K562 (cell line): ENCODE measurements around the gene FBRS. TPM values are rescaled to one million over a fixed set of nuclear protein-coding genes. Genes with fewer than 3 reads are reported as not detected.
A peak's percentile ranks its signal among the peaks of the same experiment; 100 is the strongest.

Experiments
- ATAC-seq: fragments of 200-7000 bp; cut with Tn5 transposase; 3 replicates; pipeline ENCODE4 v1.9.1; 2020; ENCODE audit warnings: moderate library complexity
- Bru-seq: library from RNA; stranded (reverse); fragments of 400-500 nt; gene quantifications from one replicate; lab custom pipeline; 2021; lab: Mats Ljungman, UMichigan
- BruChase-seq, 2 experiments: library from RNA; stranded (reverse); fragments of 400-500 nt; gene quantifications; one replicate each; lab custom pipeline; 2021; lab: Mats Ljungman, UMichigan
- BruUV-seq: library from RNA; stranded (reverse); fragments of 400-500 nt; replicated peaks from 2 replicates; lab custom pipeline; 2021; lab: Mats Ljungman, UMichigan
- CTCF ChIA-PET: fragments of 300-600 bp; formaldehyde crosslinking; extraction: SDS; loops from one replicate; lab custom pipeline; 2021; ENCODE audit warnings: low intra/inter-chr PET ratio; lab: Yijun Ruan, JAX
- POLR2A ChIA-PET: fragments of 300-600, 350-650 bp; sonication (Branson Sonifier 250); formaldehyde crosslinking; extraction: SDS; loops from one replicate; lab custom pipeline; 2021; ENCODE audit warnings: antibody characterized with exemption, inconsistent platforms; lab: Yijun Ruan, JAX
- DNase-seq, 4 experiments: peaks; one replicate each; pipeline versions ENCODE4 v3.0.0 to v3.0.0-alpha.2; 2011 to 2018; ENCODE audit warnings: low spot score in 3 of 4, mixed read lengths in 3 of 4; ENCODE audit errors: extremely low read depth in 1 of 4
- FAIRE-seq: peaks from 2 replicates; lab custom pipeline; 2011; peaks lifted over from hg19 to GRCh38; lab: Jason Lieb, UNC
- H2AFZ ChIP-seq: 2 replicates; pipeline ENCODE4 v1.6.0; 2011; ENCODE audit warnings: low read depth, low read length, control low read depth, inconsistent platforms
- H3K27ac ChIP-seq: fragments of 200-600 bp; 3 replicates; pipeline ENCODE4 v1.8.0; 2011; ENCODE audit warnings: low read depth, mild to moderate bottlenecking, control low read depth, inconsistent platforms, low read length, moderate library complexity, mixed read lengths; ENCODE audit errors: extremely low read depth
- H3K27me3 ChIP-seq, 2 experiments: fragments of 300-600 bp in 1 of 2; 2 replicates in 1 of 2; 3 replicates in 1 of 2; pipeline versions ENCODE4 v1.6.0 to v1.8.0; 2011; ENCODE audit warnings: inconsistent platforms in 2 of 2, low read length in 2 of 2, mild to moderate bottlenecking in 1 of 2, mixed read lengths in 1 of 2, moderate library complexity in 1 of 2; ENCODE audit not compliant: control insufficient read depth in 2 of 2, insufficient read depth in 2 of 2
- H3K36me3 ChIP-seq: fragments of 300-600 bp; 3 replicates; pipeline ENCODE4 v1.8.0; 2011; ENCODE audit warnings: mild to moderate bottlenecking, low read length, inconsistent platforms; ENCODE audit not compliant: control insufficient read depth, insufficient read depth
- H3K4me1 ChIP-seq, 2 experiments: fragments of 200-600 bp in 1 of 2; replicated peaks in 1 of 2; 2 replicates in 1 of 2; 3 replicates in 1 of 2; pipeline versions ENCODE4 v1.5.1 to v1.8.0; 2011; ENCODE audit warnings: inconsistent platforms in 2 of 2, low read length in 2 of 2, mild to moderate bottlenecking in 1 of 2, mixed read lengths in 1 of 2, moderate library complexity in 1 of 2; ENCODE audit not compliant: control insufficient read depth in 2 of 2, insufficient read depth in 2 of 2
- H3K4me2 ChIP-seq: 2 replicates; pipeline ENCODE4 v1.6.1; 2011; ENCODE audit warnings: low read length, control low read depth, inconsistent platforms, mixed read lengths; ENCODE audit not compliant: insufficient read depth
- H3K4me3 ChIP-seq: fragments of 200-600 bp; sonication (generic), shearing (Covaris generic); 2 replicates; pipeline ENCODE4 v1.5.1; 2016; ENCODE audit warnings: control low read depth, inconsistent platforms
- H3K79me2 ChIP-seq: fragments of 200-600 bp; 3 replicates; pipeline ENCODE4 v1.8.0; 2011; ENCODE audit warnings: low read length, inconsistent platforms; ENCODE audit not compliant: control insufficient read depth, insufficient read depth
- H3K9ac ChIP-seq, 2 experiments: 2 replicates each; pipeline versions ENCODE4 v1.6.0 to v1.6.1; 2011; ENCODE audit warnings: low read depth in 2 of 2, low read length in 2 of 2, control low read depth in 1 of 2, inconsistent platforms in 1 of 2, mild to moderate bottlenecking in 1 of 2, mixed read lengths in 1 of 2; ENCODE audit not compliant: insufficient read depth in 1 of 2
- H3K9me1 ChIP-seq: one replicate; pipeline ENCODE4 v1.6.0; 2011; ENCODE audit warnings: inconsistent platforms, mild to moderate bottlenecking, low read length, moderate library complexity; ENCODE audit not compliant: control insufficient read depth, insufficient read depth
- H3K9me3 ChIP-seq: replicated peaks from 2 replicates; pipeline ENCODE4 v1.5.1; 2011; ENCODE audit warnings: low read depth, low read length, inconsistent platforms; ENCODE audit not compliant: control insufficient read depth, insufficient read depth
- H4K20me1 ChIP-seq: replicated peaks from 2 replicates; pipeline ENCODE4 v1.6.1; 2011; ENCODE audit warnings: low read length, inconsistent platforms, mixed read lengths; ENCODE audit not compliant: control insufficient read depth, insufficient read depth
- ARID2 ChIP-seq: fragments of 450-650 bp; IDR thresholded peaks from 2 replicates; pipeline ENCODE4 v1.6.1; 2017; ENCODE audit warnings: antibody characterized with exemption, mild to moderate bottlenecking
- CBFA2T2 ChIP-seq: fragments of 450-650 bp; conservative IDR thresholded peaks from 2 replicates; pipeline ENCODE4 v1.6.1; 2017; ENCODE audit warnings: mild to moderate bottlenecking
- CHD2 ChIP-seq: IDR thresholded peaks from 2 replicates; pipeline ENCODE4 v1.6.1; 2011; ENCODE audit warnings: low read depth, low read length
- FOXA1 ChIP-seq: fragments of 450-650 bp; IDR thresholded peaks from 2 replicates; pipeline ENCODE4 v1.6.1; 2016; ENCODE audit warnings: mild to moderate bottlenecking, borderline replicate concordance
- HDAC8 ChIP-seq: fragments of 450-650 bp; IDR thresholded peaks from 2 replicates; pipeline ENCODE4 v1.6.1; 2016; ENCODE audit warnings: mild to moderate bottlenecking, missing genetic modification characterization, moderate library complexity, missing compliant biosample characterization
- POU5F1 ChIP-seq: fragments of 150-350 bp; IDR thresholded peaks from 2 replicates; pipeline ENCODE4 v1.6.1; 2014; ENCODE audit warnings: borderline replicate concordance, low read length, low read depth, mild to moderate bottlenecking; ENCODE audit not compliant: partially characterized antibody
- RFX1 ChIP-seq: fragments of 450-650 bp; IDR thresholded peaks from 2 replicates; pipeline ENCODE4 v1.6.1; 2016; ENCODE audit warnings: mild to moderate bottlenecking, moderate library complexity
- SETDB1 ChIP-seq: IDR thresholded peaks from one replicate; pipeline ENCODE4 v1.6.1; 2012; ENCODE audit warnings: low read length, control low read depth, inconsistent platforms
- SMC3 ChIP-seq: conservative IDR thresholded peaks from 2 replicates; pipeline ENCODE4 v1.6.1; 2011; ENCODE audit warnings: low read depth, low read length, improper control_type of control experiment; ENCODE audit not compliant: insufficient read depth
- STAT5B ChIP-seq: fragments of 250-450 bp; sonication (Bioruptor Pico); IDR thresholded peaks from 2 replicates; pipeline ENCODE4 v1.8.0; 2021; ENCODE audit warnings: mild to moderate bottlenecking, inconsistent platforms
- SUPT5H ChIP-seq: fragments of 450-650 bp; IDR thresholded peaks from 2 replicates; pipeline ENCODE4 v1.6.1; 2016
- ZNF551 ChIP-seq: fragments of 250-450 bp; sonication (Bioruptor Pico); IDR thresholded peaks from 2 replicates; pipeline ENCODE4 v1.5.0; 2021; ENCODE audit warnings: mild to moderate bottlenecking, moderate library complexity
- WGBS: fragments of 100-300 bp; shearing (Covaris generic); methylation state at CpG from one replicate; pipeline ENCODE4 v1.1.6; 2016; ENCODE audit warnings: low coverage, mixed read lengths; ENCODE audit not compliant: insufficient coverage; ENCODE audit errors: missing lambda C conversion rate; 5-methylcytosine and 5-hydroxymethylcytosine counted together
- in situ Hi-C: fragments of 300-500 bp; cut with MboI; formaldehyde crosslinking; loops from 4 replicates; pipeline ENCODE4 v1.15.0; 2018; ENCODE audit warnings: inconsistent platforms, mixed read lengths
- intact Hi-C: fragments of 100-400 bp; cut with micrococcal nuclease; formaldehyde crosslinking; loops from 2 replicates; pipeline ENCODE4 v1.14.2; 2022
- long read RNA-seq, 3 experiments: library from polyadenylated mRNA in 2 of 3; library from RNA in 1 of 3; unstranded in 2 of 3; stranded (forward) in 1 of 3; transcript quantifications; one replicate each; pipeline ENCODE4 v2.0.0, GENCODE V29; 2019 to 2022
- polyA minus RNA-seq, 3 experiments: library from RNA; depleted of rRNA, polyadenylated mRNA; stranded (reverse); fragments of >200 nt; gene quantifications; 2 replicates each; pipeline ENCODE4 v1.2.3, GENCODE V29; 2011
- polyA plus RNA-seq, 8 experiments: library from polyadenylated mRNA; depleted of rRNA in 4 of 8; stranded (reverse) in 5 of 8; unstranded in 3 of 8; fragments of >200 nt; fragmentation: Nextera tagmentation in 2 of 8; fragmentation: Illumina TruSeq in 1 of 8; extraction: Ambion mirVana in 2 of 8; extraction: Trizol in 1 of 8; gene quantifications; 2 replicates each; pipeline versions ENCODE4 v1.2.1 to v1.2.3, GENCODE V29; 2011 to 2014; ENCODE audit warnings: inconsistent platforms in 1 of 8, missing spikeins in 1 of 8
- total RNA-seq, 7 experiments: library from RNA; depleted of rRNA in 6 of 7; stranded (reverse); fragments of >200 nt in 6 of 7; fragmentation: Illumina TruSeq in 2 of 7; extraction: Trizol in 2 of 7; gene quantifications; 2 replicates each; pipeline versions ENCODE4 v1.2.1 to v1.2.3, GENCODE V29; 2011 to 2021; ENCODE audit warnings: low replicate concordance in 1 of 7
- TF ChIP-seq, protein P1 (sequence below): IDR thresholded peaks from 2 replicates; pipeline ENCODE4 v1.6.1; 2012; ENCODE audit warnings: low read depth, low read length, improper control_type of control experiment, borderline replicate concordance

The FBRS gene
- total RNA-seq (2011; cell fraction: chromatin; rRNA removed; ENCODE audit: low replicate concordance): 93.9 and 185 TPM in 2 replicates
- total RNA-seq (2011; cell fraction: nucleolus; rRNA removed): 89.2 and 107 TPM in 2 replicates
- total RNA-seq (2011; cell fraction: nucleoplasm; rRNA removed): 100 and 120 TPM in 2 replicates
- total RNA-seq (2014; rRNA removed) (13.1 and 19.0 TPM in 2 replicates), total RNA-seq (2014; rRNA removed; fragmentation: Illumina TruSeq; extraction: Trizol) (6.9 and 8.1 TPM in 2 replicates), total RNA-seq (2015; rRNA removed; fragmentation: Illumina TruSeq; extraction: Trizol) (15.6 and 17.9 TPM in 2 replicates), total RNA-seq (2021) (50.1 and 59.5 TPM in 2 replicates), polyA plus RNA-seq (2011; rRNA removed) (5.4 and 11.8 TPM in 2 replicates), polyA plus RNA-seq (2014; fragmentation: Illumina TruSeq; extraction: Trizol) (21.7 and 32.6 TPM in 2 replicates), polyA plus RNA-seq (2014; fragmentation: Nextera tagmentation; extraction: Ambion mirVana) (under 1 TPM; 0.32 to 0.46 TPM), polyA plus RNA-seq (2014; rRNA removed) (21.9 and 25.1 TPM in 2 replicates), polyA minus RNA-seq (2011; rRNA and poly(A)+ RNA removed) (9.1 and 10.0 TPM in 2 replicates), Bru-seq, nascent RNA (percentile 76 among the genes with signal in this experiment), BruChase-seq, experiment 1, labeled RNA remaining after a 2-hour chase (percentile 79 among the genes with signal in this experiment), BruChase-seq, experiment 2, labeled RNA remaining after a 6-hour chase (percentile 90 among the genes with signal in this experiment)
- 4.5 and 5.9 TPM in 2 replicates for polyA plus RNA-seq (2011; cell fraction: cytosol; rRNA removed)
- 95.4 and 113 TPM in 2 replicates for polyA plus RNA-seq (2011; cell fraction: nucleus; rRNA removed)
- polyA plus RNA-seq (2012): 30.9 and 42.6 TPM in 2 replicates
- 10.9 and 11.7 TPM in 2 replicates for polyA minus RNA-seq (2011; cell fraction: cytosol; rRNA and poly(A)+ RNA removed)
- 49.8 and 67.5 TPM in 2 replicates for polyA minus RNA-seq (2011; cell fraction: nucleus; rRNA and poly(A)+ RNA removed)
- long read RNA-seq, experiment 1, partial matches to known transcripts: 63 of 65 reads
- long read RNA-seq, experiment 1, other reads (novel, unspliced or antisense): 0 of 65 reads
- long read RNA-seq, experiment 2, full-length matches to known transcripts: 15 of 78 reads
- long read RNA-seq, experiment 2, partial matches to known transcripts: 53 of 78 reads
- long read RNA-seq, experiment 2, other reads (novel, unspliced or antisense): 10 of 78 reads
- long read RNA-seq, experiment 3, partial matches to known transcripts: 0 of 9 reads
- long read RNA-seq, experiment 3, other reads (novel, unspliced or antisense): 9 of 9 reads

DNA sequence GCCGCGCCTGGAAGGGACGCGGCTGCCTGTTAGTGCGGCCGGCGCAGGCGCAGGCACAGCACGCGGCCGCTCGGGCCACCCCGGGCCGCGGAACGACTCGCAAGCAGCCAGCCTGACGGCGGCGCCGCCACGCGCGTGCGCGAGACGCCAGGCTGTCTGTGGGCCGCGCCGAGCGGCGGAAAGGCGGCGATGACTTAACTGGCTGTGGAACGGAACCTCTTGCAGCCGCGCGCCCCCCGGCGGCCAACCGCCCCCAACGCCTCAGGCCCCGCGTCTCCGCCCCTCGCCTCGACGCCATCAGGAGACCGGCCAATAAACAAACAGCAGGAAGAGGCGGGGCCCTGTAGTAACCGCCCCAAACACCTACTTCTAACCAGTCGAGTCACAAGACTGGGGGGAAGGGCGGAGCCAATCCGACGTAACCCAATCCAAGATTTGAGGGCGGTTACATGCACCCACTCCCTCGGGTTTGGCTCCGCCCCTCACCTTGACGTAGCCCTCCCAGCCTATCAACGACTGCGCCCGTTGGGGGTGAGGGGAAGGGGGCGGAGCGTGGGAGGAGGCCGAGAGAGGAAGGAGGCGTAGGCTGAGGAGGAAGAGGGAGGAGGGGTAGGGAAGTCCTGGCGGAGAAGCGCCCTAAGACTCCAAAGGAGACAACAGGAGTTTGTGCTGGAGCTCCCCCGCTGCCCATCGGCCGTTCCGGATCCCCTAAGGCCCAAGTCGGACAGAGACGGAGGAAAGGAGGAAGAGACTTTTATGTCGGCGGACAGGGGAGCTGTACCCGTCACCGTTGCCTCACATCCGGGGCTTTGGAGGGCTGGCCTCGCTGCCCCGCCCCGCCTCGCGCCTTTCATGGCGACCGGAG lies at the start of gene FBRS:
Gene FBRS (plus strand): TSS at position 566 of the 865 bp plus-strand sequence. CDS start 1,088 bp downstream, outside the sequence.
- BruUV-seq: no TSS peak
- Histone ChIP-seq H3K9ac (peak within 1 kb of the TSS; percentile 97), H3K9me1 (peaks cover 4% of the 10 kb centered on the region), H3K27ac (peak within 1 kb of the TSS; percentile 99), H3K27me3 (no peaks in the 10 kb centered on the region), H3K4me1 (peaks cover 20 to 52% of the 10 kb centered on the region in 2 experiments; a peak in 4 of 5 replicates), H3K9me3 (no peaks in the 10 kb centered on the region), H4K20me1 (no peaks in the 10 kb centered on the region), H2AFZ (peak within 1 kb of the TSS; percentile 95), H3K4me2 (peak within 1 kb of the TSS; percentile 96), H3K79me2 (peaks cover 39% of the 10 kb centered on the region), H3K4me3 (peak within 1 kb of the TSS; percentile 90), H3K36me3 (peaks cover 71% of the 10 kb centered on the region)
- ChIA-PET POLR2A (interaction anchor here (0.6 to 2.0 kb wide), 18 partner anchors 8 to 571 kb away, joined by 3 to 9 read pairs (median 3); partner anchors contain the start of genes DCTPP1, PRR14, TBC1D10B and ZNF689), CTCF (interaction anchor here (1.0 to 1.8 kb wide), 2 partner anchors 229 to 263 kb away, joined by 5 to 10 read pairs; partner anchors contain the start of gene DCTPP1)
- ATAC-seq: peak; percentile 88
- intact Hi-C loops: loop anchor here (1.0 to 10.0 kb wide), 6 partner anchors 41 to 593 kb away; partner anchors contain the start of genes ALDOA, DCTPP1, FBXL19 and SRCAP
- peak; percentile 93 to 100 (median 96) for DNase-seq
- peak; percentile 100 for FAIRE-seq
- in situ Hi-C loops: no loop called here
- under 1% methylated on average over 48 of the region's 86 CpGs for WGBS
- TF ChIP-seq ZNF551 (CRISPR knock-in tag) (no peak), CBFA2T2 (no peak), SETDB1 (no peak), RFX1 (no peak), SMC3 (peak; percentile 69), FOXA1 (no peak), HDAC8 (tag) (no peak), SUPT5H (peak; percentile 96), POU5F1 (peak; percentile 62), ARID2 (no peak), CHD2 (peak; percentile 29; the same call in 1 of the 2 replicates), STAT5B (CRISPR knock-in tag) (no peak)
- TF ChIP-seq, protein P1, sequence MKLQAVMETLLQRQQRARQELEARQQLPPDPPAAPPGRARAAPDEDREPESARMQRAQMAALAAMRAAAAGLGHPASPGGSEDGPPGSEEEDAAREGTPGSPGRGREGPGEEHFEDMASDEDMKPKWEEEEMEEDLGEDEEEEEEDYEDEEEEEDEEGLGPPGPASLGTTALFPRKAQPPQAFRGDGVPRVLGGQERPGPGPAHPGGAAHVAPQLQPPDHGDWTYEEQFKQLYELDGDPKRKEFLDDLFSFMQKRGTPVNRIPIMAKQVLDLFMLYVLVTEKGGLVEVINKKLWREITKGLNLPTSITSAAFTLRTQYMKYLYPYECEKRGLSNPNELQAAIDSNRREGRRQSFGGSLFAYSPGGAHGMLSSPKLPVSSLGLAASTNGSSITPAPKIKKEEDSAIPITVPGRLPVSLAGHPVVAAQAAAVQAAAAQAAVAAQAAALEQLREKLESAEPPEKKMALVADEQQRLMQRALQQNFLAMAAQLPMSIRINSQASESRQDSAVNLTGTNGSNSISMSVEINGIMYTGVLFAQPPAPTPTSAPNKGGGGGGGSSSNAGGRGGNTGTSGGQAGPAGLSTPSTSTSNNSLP: no peak; the same call in 1 of the 2 replicates
